GM18858 (cell line): ENCODE measurements around the gene ZNF836.
"Not testable (repeated sequence)": the region's sequence is repeated elsewhere in the genome, so short reads cannot be mapped to it uniquely, and the experiment has no call there.

Experiments
- ATAC-seq: cut with Tn5 transposase; IDR thresholded peaks from one replicate; pipeline ENCODE4 v1.9.1; 2021; ENCODE audit not compliant: unreplicated experiment

ZNF836 gene

DNA sequence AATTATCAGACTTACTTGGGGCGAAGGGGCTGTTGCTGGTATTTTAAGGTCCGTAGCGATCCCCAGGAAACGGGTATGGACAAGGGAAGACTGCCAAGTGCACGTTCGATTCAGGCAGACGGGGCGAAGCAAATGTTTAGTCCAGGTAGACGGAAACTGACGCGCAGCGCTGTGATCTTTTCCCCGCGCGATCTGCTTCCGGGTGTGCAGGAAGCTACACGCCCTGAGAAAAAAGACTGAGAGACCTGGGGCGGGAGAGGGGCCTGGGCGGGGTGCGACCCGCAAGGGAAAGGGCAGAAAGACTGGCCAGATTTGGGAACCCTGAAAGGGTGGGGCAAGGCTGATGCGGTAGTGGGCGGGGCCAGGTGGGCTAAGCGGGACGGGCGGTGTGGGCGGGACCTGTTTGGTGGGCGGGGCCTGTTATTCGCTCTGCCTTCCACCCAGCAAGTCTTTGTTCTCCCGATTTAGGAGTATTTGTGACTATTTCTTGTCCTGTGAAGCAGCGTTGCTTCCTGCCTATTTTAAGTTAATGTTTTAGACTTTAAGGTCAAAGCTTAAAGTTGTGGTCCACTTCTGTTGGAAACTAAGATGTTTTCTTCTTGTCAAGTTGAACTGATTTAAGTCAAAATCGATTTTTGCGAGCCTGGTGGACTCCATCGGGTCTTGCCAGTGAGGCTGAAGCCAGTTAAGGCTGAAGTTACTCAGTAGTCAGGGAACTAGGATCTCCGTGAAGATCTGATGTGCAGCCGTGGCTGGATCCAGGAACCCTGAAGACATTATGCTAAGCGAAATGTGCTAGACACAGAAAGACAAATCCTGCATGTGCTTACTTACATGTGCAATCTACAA lies at the start of gene ZNF836:
Gene ZNF836 (minus strand): TSS at position 301 of the 849 bp plus-strand sequence. CDS start 3,549 bp downstream, outside the sequence.
- no peak for ATAC-seq

DNA sequence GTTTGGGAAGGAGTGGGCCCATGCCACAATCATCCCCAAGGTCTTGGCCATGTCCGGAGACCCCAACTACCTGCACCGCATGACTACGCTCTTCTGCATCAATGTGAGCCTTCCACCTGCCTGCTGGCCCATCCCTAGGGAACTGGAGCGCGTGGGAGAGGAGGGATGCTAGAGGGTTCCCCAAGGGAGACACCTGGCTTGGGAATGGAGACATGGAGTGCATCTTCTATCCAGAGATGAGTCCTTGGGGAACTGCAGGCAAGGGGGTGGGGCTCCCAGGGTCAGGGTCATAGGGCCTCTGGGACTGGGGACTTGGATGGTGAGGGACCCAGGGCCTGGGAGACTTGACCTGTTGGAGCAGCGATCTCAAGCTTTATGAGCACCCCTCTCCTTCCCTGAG lies 49.6 kb upstream of the ZNF836 start:
- ATAC-seq = no peak

DNA sequence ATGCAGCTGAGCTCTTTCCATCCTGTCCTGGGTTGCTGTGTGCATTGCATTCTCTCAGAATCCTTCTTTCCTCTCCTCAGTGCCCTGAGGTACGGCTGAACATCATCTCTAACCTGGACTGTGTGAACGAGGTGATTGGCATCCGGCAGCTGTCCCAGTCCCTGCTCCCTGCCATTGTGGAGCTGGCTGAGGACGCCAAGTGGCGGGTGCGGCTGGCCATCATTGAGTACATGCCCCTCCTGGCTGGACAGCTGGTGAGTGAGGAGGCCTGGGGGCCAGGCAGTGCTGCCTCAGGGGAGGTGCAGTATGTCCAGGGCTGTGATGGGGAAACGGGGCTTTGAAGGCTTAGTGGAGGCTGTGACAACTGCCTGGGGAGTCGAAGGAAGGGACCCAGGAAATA lies 48.2 kb upstream of the ZNF836 start:
- ATAC-seq = no peak

DNA sequence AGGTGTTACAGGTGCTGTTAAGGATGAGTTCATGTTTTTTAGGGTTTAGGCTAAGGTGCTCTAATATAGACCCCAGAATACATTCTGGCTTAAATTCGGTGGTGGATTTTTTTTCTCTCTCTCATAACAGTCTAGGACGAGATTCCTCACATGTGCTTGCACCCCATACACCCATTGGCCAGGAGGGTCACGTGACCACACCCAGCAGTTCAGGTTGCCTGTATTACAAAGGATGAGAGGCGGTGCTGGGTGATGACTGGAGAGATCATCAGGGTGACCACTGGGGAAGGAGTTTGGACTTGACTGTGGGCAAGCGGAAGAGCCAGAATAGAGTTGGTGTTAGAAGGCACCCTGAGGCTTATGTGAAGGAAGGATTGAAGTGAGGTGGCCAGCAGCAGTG lies 46.2 kb upstream of the ZNF836 start:
- ATAC-seq = no peak

DNA sequence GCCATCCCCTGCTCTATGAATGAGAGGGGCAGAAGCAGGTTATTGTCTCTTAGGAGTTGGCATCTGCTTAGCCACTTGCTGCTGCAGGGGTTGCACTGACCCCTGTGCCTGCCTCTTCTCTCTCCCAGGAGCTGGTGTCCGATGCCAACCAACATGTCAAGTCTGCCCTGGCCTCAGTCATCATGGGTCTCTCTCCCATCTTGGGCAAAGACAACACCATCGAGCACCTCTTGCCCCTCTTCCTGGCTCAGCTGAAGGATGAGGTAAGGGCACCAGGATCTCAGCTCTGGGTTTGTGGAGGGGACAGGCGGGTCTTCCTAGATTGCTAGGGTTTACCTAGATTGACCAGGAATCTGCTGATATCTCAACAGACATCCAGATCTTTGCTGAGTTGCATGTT lies 45.0 kb upstream of the ZNF836 start:
- no peak for ATAC-seq

DNA sequence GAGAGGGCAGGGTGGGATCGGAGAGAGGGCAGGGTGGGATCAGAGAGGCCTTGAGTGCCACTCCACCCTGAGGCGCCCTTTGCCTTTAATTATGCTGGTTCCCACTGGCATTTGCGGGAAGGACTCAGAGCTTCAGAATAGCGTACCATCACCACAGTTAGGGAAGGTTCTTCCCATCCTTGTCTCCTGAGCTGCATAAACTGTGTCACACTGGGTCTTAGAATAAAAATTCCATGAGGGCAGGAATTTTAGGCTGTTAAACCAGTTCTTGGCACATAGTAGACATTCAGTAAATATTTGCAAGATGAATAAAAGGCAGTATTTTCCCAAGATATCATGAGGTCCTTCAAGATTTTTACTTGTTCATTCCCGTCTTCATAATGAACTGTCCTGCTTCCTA lies 42.8 kb upstream of the ZNF836 start:
- no peak for ATAC-seq

DNA sequence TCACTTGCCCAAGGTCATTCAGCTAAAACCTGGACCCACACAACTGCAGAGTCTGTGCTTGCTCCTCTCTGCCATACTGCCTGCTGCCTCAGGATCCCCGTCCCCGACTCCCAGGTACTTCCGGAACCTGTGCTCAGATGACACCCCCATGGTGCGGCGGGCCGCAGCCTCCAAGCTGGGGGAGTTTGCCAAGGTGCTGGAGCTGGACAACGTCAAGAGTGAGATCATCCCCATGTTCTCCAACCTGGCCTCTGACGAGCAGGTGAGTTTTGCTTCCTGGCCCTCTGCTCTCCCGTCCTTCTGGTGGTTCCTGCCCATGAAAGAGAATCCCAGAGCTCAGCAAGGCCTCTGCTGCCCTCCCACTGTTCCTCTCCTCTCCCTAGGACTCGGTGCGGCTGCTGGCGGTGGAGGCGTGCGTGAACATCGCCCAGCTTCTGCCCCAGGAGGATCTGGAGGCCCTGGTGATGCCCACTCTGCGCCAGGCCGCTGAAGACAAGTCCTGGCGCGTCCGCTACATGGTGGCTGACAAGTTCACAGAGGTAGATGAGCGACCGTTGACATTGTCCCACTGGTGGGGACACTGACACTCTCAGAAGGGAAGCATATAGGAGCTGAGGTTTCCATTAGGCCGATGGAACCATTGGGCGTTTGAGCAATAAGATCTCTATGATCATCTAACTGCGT lies 41.3 kb upstream of the ZNF836 start:
- ATAC-seq = no peak

DNA sequence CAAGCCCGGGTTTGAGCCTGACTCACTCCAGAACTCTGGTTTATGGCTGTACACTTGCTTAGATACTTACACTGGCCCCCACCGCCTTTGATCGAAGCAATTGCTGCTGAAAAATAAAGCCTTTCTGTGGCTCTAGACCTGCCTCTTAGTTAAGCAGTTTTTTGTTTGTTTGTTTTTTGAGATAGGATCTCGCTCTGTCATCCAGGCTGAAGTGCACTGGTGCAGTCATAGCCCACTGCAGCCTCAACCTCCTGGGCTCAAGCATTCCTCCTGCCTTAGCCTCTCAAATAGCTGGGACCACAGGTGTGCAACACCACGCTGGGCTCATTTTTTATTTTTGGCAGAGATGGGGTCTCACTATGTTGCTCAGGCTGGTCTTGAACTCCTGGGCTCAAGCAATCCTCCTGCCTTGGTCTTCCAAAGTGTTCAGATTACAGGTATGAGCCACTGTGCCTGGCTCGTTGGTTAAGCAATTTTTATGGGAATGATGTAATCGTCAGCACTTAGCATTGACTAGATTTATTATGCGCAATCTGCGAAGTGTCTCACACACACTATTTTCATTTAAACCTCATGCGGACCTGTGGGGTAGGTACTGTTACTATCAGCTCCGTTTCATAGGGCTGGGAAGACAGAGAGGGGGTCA lies 40.6 kb upstream of the ZNF836 start:
- ATAC-seq = no peak

DNA sequence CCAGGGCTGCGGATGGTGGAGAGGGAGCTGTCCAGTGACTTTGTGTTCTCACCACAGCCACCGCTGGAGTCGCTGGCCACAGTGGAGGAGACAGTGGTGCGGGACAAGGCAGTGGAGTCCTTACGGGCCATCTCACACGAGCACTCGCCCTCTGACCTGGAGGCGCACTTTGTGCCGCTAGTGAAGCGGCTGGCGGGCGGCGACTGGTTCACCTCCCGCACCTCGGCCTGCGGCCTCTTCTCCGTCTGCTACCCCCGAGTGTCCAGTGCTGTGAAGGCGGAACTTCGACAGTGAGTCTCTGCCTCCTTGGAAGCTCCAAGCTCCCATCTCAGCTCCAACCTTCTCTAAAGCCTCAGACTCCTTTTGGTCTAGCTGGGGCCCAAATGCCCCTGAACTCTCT lies 39.8 kb upstream of the ZNF836 start:
- ATAC-seq = no peak

DNA sequence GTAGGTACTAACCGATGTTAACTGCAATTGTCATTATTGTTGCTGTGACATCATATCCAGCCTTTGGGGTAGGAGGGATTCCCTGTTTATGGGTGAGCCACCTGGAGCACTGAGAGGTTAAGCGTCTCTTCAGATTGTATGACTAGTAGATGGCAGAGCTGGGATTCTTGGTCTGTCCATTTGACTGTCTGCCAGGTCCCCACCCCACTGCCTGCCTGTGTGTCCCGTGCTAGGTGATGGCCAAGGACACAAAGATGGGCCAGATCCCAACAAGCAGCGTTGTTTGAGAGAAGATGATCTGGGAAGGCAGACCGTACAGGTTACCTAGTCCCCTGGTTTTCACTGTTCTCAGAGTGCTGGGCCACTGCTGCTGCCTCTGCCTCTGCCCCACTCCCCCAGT lies 35.1 kb upstream of the ZNF836 start:
- no peak for ATAC-seq

DNA sequence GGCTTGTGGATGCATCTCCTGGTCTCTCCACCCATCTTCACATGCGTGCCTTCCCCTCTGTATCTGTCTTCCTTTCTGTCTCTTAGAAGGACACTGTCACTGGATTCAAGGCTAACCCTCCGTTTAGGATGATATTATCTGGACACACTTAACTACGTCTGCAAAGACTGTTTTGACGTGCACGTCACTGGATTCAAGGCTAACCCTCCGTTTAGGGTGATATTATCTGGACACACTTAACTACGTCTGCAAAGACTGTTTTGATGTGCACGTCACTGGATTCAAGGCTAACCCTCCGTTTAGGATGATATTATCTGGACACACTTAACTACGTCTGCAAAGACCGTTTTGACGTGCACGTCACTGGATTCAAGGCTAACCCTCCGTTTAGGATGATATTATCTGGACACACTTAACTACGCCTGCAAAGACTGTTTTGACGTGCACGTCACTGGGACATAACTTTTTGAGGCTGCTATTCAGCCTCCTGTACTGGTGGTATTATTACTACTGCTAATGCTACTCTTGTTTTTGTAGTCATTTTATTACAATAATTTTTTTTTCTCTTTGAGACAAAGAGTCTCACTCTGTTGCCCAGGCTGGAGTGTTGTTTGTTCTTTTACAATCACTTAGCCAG lies 29.5 kb upstream of the ZNF836 start:
- not testable (repeated sequence) for ATAC-seq

DNA sequence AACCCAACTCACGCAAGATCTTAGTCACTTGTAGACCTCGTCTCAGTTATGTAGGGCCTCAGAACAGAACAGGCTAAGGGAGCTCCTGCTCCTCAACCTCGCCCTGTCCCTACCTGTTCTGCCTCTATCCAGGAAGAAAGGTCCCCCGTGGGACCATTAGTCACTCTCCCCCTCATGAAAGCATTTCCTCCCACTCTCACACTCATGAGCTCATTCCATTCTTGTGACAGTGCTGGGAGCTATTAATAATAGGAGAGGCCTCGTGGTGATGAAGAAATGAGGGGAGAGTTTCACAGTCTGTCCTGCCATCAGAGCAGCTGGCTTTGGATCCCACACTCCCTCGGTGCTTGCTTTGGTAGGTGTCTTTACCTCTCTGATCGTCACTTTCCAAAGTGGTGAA lies 28.6 kb upstream of the ZNF836 start:
- ATAC-seq = no peak

DNA sequence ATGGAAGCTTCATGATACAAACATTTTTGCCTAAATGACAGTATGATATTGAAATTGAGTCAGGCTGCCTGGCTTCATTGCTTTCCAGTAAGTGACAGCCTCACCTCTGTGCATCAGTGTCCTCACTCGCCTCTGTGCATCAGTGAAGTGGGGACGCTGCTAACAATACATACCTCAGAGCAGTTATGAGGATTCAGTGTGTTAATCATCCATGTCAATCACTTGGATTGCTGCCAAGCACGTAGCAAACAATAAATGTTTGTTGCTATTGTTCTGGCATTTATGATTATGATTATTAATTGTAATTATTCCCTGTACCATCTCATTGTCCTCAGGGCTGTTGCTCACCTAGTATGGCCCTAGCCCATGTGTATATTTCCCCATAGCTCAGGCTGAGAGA lies 27.3 kb upstream of the ZNF836 start:
- ATAC-seq = no peak

DNA sequence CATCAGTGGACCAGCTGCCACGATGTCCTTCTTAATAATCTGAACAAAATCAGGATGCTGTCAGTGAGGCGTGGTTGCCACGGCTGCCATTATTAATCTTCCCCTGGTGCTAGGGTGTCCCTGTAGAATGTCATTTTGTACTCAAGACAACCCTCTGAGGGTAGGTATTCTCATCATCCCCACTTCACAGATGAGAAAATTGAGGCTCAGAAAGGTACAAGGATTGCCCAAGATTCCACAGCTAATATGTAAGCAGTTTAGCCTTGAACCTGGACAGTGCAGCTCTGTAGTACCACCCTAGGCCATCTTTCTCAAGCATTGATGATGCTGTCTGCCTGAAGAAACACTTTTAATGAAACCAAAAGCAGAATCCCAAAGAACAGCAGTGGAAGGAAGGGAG lies 26.5 kb upstream of the ZNF836 start:
- no peak for ATAC-seq

DNA sequence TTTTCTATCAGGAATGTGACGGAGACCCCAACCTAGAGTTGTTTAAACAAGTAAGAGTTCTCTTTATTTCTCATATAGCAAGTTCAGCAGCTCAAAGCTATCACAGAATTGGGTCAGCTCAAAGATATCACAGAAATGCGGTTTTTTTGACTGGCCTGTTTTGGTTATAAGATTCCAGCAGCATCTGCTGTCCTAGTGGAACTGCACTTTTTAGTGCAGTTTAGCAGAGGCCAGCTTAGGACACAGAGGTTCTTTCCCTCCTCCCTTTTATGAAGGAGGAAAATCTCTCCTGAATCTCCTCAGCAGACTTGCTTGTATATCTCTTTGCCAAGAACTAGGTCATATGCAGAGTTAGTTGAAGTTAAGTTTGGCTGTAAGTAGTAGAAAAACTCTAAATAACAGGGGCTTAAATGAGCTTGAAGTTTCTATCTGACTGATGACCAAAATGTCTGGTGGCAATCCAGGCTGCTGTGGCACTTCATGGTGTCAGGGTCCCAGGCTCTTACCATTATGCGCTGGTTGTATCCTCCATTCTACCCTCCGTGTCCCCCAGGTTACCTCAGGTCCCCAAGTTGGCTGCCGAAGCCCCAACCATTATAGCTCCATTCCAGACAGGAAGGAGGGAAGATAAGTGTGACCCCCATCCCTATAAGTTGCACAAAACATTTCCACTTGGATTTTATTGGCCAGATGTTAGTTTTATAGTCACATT lies 25.0 kb upstream of the ZNF836 start:
- ATAC-seq = no peak

DNA sequence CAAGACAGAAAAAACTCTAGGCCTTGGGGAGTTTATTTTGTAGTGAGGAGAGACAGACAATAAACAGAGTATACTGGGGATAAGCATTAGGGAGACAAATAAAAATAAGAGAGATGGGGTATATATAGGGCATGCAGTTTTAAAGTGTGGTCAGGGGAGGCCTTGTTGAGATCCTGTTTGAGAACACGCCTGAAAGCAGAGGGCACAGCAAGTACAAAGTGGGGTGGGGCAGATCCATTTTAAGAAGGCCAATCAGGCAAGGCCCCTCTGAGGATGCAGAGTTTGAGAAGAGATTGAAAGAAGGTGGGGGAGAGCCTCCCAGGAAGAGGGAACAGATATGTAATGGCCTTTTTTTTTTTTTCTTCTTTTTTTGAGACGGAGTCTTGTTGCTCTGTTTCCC lies 20.5 kb upstream of the ZNF836 start:
- ATAC-seq = no peak

DNA sequence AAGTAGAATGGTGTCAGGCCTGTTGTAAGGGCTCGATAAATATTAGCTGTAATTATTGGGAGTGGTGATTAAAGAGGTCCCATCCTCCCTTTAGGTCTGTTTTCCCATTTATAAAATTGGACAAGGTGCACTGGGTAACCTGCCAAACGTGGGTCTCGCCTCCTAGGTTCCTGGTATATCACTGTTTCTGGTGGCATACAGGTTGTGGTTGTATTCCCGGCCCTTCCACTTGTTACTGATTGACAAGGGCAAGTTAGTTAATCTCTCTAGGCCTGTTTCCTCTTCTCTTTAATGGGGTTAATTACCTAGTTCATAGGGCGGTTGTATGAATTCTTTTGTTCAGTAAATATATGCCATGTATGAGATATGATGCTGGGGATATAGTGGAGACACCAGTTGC lies 20.0 kb upstream of the ZNF836 start:
- no peak for ATAC-seq

DNA sequence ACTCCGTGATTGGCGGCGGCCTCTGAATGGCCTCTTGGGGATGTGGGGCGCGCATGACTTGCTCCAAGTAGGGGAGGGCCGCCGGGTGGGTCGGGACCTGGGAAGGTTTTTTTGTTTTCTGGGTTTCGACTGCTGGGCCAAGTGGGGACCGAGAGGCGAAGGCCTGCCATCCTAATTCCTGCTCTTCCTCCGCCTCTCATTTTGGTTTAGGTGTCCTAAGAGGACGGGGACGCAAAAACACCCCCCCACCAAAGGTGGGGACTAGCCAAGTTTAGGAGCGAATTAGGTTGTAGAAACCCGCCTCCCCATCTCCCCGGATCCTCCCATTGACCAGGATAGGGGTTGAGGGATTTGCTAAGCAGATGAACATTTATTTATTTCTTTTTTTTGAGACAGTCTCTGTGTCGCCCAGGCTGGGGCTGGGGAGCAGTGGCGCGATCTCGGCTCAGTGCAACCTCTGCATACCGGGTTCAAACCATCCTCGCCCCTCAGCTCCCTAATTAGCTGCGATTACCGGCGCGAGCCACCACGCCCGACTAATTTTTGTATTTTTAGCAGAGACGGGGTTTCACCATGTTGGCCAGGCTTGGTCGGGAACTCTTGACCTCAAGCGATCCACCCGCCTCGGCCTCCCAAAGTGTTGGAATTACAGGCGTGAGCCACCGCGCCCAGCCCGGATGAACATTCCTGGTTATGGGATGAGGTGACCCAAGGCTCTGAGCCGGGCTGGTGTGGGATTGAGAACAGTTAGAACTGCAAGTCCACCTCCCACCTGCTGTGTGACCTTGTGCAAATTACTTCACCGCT lies 19.3 kb upstream of the ZNF836 start:
- ATAC-seq = no peak

DNA sequence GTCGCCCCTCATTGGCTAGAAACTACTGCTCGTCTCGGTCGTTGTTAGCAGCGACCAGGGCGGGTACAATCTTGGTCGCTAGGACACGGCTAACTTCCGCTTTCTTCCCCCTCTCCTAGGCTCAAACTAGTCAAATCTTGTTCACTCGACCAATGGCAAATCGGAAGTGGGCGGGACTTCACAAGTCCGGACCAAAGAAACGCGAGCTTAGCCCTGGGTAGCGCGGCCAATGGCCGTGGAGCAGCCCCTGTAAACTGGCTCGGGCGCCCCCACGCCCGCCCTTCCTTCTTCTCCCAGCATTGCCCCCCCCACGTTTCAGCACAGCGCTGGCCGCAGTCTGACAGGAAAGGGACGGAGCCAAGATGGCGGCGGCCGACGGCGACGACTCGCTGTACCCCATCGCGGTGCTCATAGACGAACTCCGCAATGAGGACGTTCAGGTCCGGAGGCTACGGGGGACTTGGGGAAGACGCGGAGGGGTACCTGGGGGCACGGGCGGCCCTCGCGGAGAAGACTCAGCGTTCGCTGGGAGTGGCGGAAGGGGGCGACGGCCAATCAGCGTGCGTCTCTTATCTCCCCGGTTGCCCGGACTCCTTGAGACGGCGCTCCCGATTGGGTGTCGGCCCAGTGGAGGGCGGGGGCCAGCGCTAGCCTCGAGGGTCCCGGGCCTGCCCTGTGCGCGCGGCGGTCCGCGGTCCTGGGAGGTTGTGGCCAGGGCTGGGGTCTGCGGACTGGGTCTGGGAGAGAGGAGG lies 18.5 kb upstream of the ZNF836 start, which contains the start of gene PPP2R1A:
Gene PPP2R1A (plus strand): TSS at position 318 of the 752 bp plus-strand sequence. CDS start 45 bp downstream, at position 363.
- ATAC-seq = peak; percentile 88
